ENCODE results near the gene VWF. TPM values are rescaled to one million over a fixed set of nuclear protein-coding genes. Genes with fewer than 3 reads are reported as not detected.

Gene VWF
- total RNA-seq, 6 donors from 2014 or later, result 292 to 543 (median 360) TPM

DNA sequence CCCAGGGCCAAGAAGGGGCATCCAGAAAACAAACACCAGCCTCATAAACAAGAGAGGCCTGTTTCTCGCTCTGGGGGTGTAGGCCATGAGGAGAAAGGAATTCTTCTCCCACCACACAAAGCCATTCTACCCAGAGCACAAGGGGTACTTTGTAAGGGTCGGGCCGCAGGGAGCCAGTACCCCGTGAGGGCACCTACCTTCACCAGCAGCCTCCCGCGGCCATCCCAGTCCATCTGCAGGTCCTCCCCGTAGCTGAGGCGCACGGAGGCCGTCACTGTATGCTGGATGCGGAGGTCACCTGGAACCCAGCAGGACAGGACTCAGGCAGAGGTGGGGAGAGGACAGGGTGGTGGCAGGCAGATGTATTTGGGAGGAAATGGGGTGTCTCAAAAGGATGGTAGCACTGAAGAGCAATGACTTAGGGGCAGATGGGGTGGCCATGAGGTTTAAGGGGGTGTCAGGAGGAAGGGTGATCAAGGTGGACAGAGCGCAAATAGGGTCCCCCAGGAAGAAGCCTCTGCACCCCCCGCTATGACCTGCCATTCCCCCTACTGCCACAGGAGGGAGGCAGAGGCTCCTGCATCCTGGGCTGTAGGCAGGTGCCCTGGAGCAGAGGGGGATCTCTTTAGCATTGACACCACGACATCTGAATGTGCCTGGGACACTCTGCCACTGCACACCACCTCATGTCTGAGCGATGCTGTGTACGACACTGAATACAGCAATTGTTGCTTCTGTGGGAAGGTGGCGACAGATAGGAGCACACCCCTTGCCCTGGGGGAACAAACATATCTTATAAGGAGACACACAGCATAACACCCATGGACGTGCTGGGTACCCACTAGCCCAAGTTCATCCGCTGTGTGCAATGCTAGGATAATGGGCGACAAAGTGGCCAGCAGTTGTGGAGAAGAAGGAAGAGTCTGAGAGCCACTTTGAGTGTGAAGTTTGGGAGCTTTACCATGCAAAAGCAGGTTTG lies 61.4 kb downstream of the VWF start:
- Histone ChIP-seq H3K27me3 (no peaks in the 10 kb centered on the region), H3K27ac (peak overlapping the region in 2 of 4 donors; percentile 45 to 53), H3K4me1 (peaks cover 0 to 22% (median 11%) of the 10 kb centered on the region in 4 donors), H3K9me3 (no peaks in the 10 kb centered on the region), H3K36me3 (peaks cover 0 to 66% (median 4%) of the 10 kb centered on the region in 4 donors), H3K4me3 (no peak overlapping the region)
- TF ChIP-seq POLR2A (IDR thresholded peaks at IDR 0.05), result no peak
- TF ChIP-seq, protein P1, sequence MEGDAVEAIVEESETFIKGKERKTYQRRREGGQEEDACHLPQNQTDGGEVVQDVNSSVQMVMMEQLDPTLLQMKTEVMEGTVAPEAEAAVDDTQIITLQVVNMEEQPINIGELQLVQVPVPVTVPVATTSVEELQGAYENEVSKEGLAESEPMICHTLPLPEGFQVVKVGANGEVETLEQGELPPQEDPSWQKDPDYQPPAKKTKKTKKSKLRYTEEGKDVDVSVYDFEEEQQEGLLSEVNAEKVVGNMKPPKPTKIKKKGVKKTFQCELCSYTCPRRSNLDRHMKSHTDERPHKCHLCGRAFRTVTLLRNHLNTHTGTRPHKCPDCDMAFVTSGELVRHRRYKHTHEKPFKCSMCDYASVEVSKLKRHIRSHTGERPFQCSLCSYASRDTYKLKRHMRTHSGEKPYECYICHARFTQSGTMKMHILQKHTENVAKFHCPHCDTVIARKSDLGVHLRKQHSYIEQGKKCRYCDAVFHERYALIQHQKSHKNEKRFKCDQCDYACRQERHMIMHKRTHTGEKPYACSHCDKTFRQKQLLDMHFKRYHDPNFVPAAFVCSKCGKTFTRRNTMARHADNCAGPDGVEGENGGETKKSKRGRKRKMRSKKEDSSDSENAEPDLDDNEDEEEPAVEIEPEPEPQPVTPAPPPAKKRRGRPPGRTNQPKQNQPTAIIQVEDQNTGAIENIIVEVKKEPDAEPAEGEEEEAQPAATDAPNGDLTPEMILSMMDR (IDR thresholded peaks at IDR 0.05), result peak; percentile 86 to 95 (median 92)
- WGBS, 2 donors, result 59 to 67% methylated on average over 9 to 20 of the region's 20 CpGs
- peak; percentile 56 to 63 for DNase-seq
- peak; percentile 75 to 83 for ATAC-seq (ENCODE audit: low FRiP score in 2 of 2)

- WGBS, 2 donors, result 67 to 82% methylated on average over 3 of the region's 3 CpGs
- TF ChIP-seq, protein P1 (IDR thresholded peaks at IDR 0.05), result no peak
- TF ChIP-seq POLR2A (IDR thresholded peaks at IDR 0.05) (no peak), POLR2AphosphoS5 (IDR thresholded peaks at IDR 0.05) (no peak)
- DNase-seq, result no peak
- H3K27me3 ChIP-seq, result no peaks in the 10 kb centered on the region
- no peaks in the 10 kb centered on the region for H3K9me3 ChIP-seq
- peaks cover 0 to 66% (median 4%) of the 10 kb centered on the region in 4 donors for H3K36me3 ChIP-seq
- ATAC-seq (ENCODE audit: low FRiP score in 2 of 2), result no peak
- H3K27ac ChIP-seq, result peak overlapping the region in 2 of 4 donors; percentile 45 to 53
- H3K4me1 ChIP-seq, result peaks cover 0 to 15% (median 10%) of the 10 kb centered on the region in 4 donors
- H3K4me3 ChIP-seq, result no peak overlapping the region
These were observed 62.1 kb downstream of the VWF start for GRCh38 chr12:6062395-6062756.

DNA sequence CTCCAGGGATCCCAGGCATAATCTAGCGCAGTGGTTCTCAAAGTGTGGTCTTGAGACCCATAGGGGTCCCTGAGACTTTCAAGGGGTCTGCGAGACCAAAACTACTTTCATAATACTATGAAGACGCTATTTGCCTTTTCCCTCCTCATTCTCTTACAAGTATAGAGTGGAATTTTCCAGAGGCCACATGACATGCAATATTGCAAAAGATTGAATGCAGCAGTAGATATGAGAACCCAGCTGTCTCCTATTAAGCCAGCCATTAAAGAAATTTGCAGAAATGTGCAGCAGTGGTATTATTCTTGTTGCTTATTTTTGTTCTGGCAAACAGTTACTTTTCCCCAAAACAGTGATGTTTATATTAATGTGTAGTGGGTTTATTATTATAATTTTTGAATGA lies 62.8 kb downstream of the VWF start:
- ATAC-seq (ENCODE audit: low FRiP score in 2 of 2) (no peak), DNase-seq (no peak)
- Histone ChIP-seq H3K4me1 (peaks cover 4 to 19% (median 13%) of the 10 kb centered on the region in 4 donors), H3K27me3 (no peaks in the 10 kb centered on the region), H3K9me3 (no peaks in the 10 kb centered on the region), H3K36me3 (peaks cover 0 to 72% (median 5%) of the 10 kb centered on the region in 4 donors), H3K4me3 (no peak overlapping the region), H3K27ac (no peak overlapping the region)
- TF ChIP-seq POLR2AphosphoS5 (IDR thresholded peaks at IDR 0.05), result no peak
- no peak for TF ChIP-seq EP300 (IDR thresholded peaks at IDR 0.05)
- TF ChIP-seq POLR2A (IDR thresholded peaks at IDR 0.05), result no peak
- TF ChIP-seq, protein P1 (IDR thresholded peaks at IDR 0.05), result no peak
- WGBS, 2 donors, result 74 to 83% methylated on average over 3 of the region's 3 CpGs

DNA sequence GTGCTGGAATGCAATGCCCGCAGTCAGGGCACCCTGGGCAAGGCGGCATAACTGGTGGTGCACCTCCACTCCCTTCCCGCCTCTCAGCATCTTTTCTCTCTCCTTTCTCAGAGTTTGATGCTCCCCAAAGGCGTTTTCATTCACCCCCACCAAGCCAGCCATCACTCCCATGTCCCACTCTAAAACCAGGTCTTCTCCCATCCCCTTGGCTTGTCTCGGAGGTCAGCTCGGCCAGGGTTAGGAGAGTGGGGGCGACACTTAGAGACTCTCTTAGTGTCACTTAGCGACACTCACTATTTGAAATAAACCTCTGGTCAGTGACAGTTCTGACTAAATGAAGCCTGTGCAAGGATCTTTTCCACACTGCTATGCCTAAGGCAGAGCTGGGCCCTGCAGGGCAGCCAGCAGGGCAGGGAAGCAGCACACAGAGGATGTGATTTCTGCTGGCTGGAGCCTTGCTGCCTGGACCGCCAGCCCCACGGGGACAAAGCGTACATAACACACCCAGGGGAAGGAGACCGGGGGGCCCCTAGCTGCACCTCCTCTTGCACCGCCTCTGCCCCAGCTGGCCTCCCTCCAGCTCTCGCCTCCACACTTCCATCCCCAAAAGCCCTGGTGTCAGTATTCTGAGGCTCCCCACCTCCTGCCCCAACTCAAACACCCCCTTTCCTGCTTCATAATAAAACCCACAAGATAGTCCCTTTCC lies 64.5 kb downstream of the VWF start:
- ATAC-seq (ENCODE audit: low FRiP score in 2 of 2) (no peak), DNase-seq (no peak)
- no peak for TF ChIP-seq EP300 (IDR thresholded peaks at IDR 0.05)
- TF ChIP-seq POLR2AphosphoS5 (IDR thresholded peaks at IDR 0.05), result no peak
- TF ChIP-seq, protein P1 (IDR thresholded peaks at IDR 0.05), result no peak
- no peak for TF ChIP-seq POLR2A (IDR thresholded peaks at IDR 0.05)
- peaks cover 0 to 68% (median 6%) of the 10 kb centered on the region in 4 donors for H3K36me3 ChIP-seq
- H3K4me1 ChIP-seq, result peaks cover 4 to 18% (median 13%) of the 10 kb centered on the region in 4 donors
- no peaks in the 10 kb centered on the region for H3K9me3 ChIP-seq
- peak overlapping the region in 2 of 4 donors; percentile 19 to 27 for H3K27ac ChIP-seq
- no peak overlapping the region for H3K4me3 ChIP-seq
- H3K27me3 ChIP-seq, result no peaks in the 10 kb centered on the region
- WGBS, 2 donors, result 75 to 77% methylated on average over 13 to 14 of the region's 14 CpGs

Measured in upper lobe of left lung (tissue), 6 donors.